Measurements from ENCODE around the gene ZNF485.

DNA sequence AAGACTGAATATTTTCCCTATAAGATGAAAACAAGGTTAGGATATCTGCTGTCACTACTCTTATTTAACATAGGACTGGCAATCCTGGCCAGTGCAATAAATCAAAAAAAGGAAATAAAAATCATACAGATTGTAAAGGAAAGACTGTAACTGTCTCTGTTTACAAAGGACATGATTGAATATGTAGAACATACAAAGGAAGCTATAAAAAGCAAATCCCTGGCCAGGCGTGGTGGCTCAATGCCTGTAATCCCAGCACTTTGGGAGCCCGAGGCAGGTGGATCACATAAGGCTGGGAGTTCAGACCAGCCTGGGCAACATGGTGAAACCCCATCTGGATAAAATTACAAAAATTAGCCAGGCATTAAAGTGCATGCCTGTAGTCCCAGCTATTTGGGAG lies 15.8 kb downstream of the ZNF485 start:
- TF ChIP-seq, protein P1, sequence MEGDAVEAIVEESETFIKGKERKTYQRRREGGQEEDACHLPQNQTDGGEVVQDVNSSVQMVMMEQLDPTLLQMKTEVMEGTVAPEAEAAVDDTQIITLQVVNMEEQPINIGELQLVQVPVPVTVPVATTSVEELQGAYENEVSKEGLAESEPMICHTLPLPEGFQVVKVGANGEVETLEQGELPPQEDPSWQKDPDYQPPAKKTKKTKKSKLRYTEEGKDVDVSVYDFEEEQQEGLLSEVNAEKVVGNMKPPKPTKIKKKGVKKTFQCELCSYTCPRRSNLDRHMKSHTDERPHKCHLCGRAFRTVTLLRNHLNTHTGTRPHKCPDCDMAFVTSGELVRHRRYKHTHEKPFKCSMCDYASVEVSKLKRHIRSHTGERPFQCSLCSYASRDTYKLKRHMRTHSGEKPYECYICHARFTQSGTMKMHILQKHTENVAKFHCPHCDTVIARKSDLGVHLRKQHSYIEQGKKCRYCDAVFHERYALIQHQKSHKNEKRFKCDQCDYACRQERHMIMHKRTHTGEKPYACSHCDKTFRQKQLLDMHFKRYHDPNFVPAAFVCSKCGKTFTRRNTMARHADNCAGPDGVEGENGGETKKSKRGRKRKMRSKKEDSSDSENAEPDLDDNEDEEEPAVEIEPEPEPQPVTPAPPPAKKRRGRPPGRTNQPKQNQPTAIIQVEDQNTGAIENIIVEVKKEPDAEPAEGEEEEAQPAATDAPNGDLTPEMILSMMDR (IDR thresholded peaks at IDR 0.05; ENCODE audit: poor library complexity): no peak
- TF ChIP-seq EZH2 (IDR thresholded peaks at IDR 0.05; ENCODE audit: borderline replicate concordance) (no peak), EZH2phosphoT487 (IDR thresholded peaks at IDR 0.05; ENCODE audit: low read depth, severe bottlenecking, unreplicated experiment) (no peak)
